ENCODE data around the gene RAB7A.

RAB7A gene

GRCh38 chr3:128726023-128727016 lies at the start of gene RAB7A:
RAB7A (plus strand) TSS chr3:128726183; CDS start chr3:128795368, 69,185 bp downstream.
- TF ChIP-seq Cebpa-rat (IDR thresholded peaks at IDR 0.05) = peak; percentile 77
- Histone ChIP-seq H3K4me2 (peak within 1 kb of the TSS; percentile 82), H3K4me1 (peaks cover 46% of the 10 kb centered on the region)

DNA sequence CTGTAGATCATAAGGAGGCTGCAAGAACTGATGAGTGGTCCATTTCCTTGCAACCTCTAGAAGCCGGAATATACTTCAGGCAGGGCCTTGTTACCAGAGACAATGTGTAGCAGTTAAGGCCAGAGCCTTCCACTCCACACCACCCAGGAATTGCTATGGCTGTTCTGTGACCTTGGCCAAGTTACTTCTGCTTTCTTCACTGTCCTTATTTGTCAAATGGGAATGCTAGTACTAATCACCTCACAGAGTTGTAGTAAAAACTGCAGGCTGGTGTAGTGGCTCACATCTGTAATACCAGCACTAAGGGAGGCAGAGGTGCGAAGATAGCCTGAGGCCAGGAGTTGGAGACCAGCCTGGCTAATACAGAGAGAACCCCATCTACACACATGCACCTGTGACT lies 46.6 kb upstream of the RAB7A start:
- Histone ChIP-seq H3K4me1 (peaks cover 30% of the 10 kb centered on the region), H4K20me1 (no peaks in the 10 kb centered on the region), H3K4me3 (no peak overlapping the region), H3K27ac (no peak overlapping the region), H3K36me3 (no peaks in the 10 kb centered on the region), H3K9ac (no peak overlapping the region), H3K9me3 (no peaks in the 10 kb centered on the region), H3K4me2 (peak overlapping the region; percentile 90; the same call in 1 of the 2 replicates), H3K27me3 (no peaks in the 10 kb centered on the region)
- TF ChIP-seq Cebpa-rat (IDR thresholded peaks at IDR 0.05) = no peak

More at GRCh38 chr3:128726023-128727016, at the start of gene RAB7A:
- H3K27ac ChIP-seq = peak within 1 kb of the TSS; percentile 95
- H3K36me3 ChIP-seq = peaks cover 12% of the 10 kb centered on the region; the same call in 1 of the 2 replicates
- H4K20me1 ChIP-seq = peaks cover 52% of the 10 kb centered on the region
- H3K27me3 ChIP-seq = no peaks in the 10 kb centered on the region
- peak within 1 kb of the TSS; percentile 96 for H3K9ac ChIP-seq
- H3K4me3 ChIP-seq = peak within 1 kb of the TSS; percentile 96
- no peaks in the 10 kb centered on the region for H3K9me3 ChIP-seq

GRCh38 chr3:128680603-128681368 lies 45.2 kb upstream of the RAB7A start:
- Histone ChIP-seq H3K9me3 (no peaks in the 10 kb centered on the region), H4K20me1 (no peaks in the 10 kb centered on the region), H3K27me3 (no peaks in the 10 kb centered on the region), H3K27ac (peak overlapping the region; percentile 98), H3K4me1 (peaks cover 33% of the 10 kb centered on the region), H3K4me2 (peak overlapping the region; percentile 90), H3K4me3 (peak overlapping the region; percentile 74), H3K36me3 (no peaks in the 10 kb centered on the region), H3K9ac (peak overlapping the region; percentile 94)
- no peak for TF ChIP-seq Cebpa-rat (IDR thresholded peaks at IDR 0.05)

DNA sequence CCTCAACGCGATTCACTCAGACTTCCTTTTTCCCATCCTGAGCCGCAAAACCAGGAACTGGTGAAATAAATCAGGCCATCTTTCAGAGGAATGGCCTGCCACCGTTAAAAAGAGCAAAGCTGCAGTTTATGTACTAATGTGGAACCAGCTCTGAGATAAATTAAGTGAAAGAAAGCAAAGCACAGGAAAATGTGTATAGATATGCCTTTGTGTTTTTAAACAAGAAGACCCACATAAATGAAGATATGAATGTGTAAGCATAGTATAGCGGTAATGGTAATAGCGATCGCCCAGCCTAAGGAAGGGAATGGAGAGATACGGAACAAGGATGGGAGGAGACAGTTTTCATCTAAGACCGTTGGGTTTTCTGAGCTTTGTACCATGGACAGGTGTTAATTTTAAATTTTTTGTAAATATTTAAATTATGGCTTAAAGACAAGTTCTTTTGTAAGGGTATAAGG lies 44.6 kb upstream of the RAB7A start:
- no peaks in the 10 kb centered on the region for H3K36me3 ChIP-seq
- no peaks in the 10 kb centered on the region for H3K27me3 ChIP-seq
- TF ChIP-seq Cebpa-rat (IDR thresholded peaks at IDR 0.05) = no peak
- peak overlapping the region; percentile 90 for H3K4me2 ChIP-seq
- no peaks in the 10 kb centered on the region for H4K20me1 ChIP-seq
- H3K9me3 ChIP-seq = no peaks in the 10 kb centered on the region
- peak overlapping the region; percentile 74 for H3K4me3 ChIP-seq
- peaks cover 39% of the 10 kb centered on the region for H3K4me1 ChIP-seq
- peak overlapping the region; percentile 94 for H3K9ac ChIP-seq
- peak overlapping the region; percentile 98 for H3K27ac ChIP-seq

- no peaks in the 10 kb centered on the region for H3K27me3 ChIP-seq
These were observed 42.0 kb upstream of the RAB7A start for GRCh38 chr3:128683957-128684356.

DNA sequence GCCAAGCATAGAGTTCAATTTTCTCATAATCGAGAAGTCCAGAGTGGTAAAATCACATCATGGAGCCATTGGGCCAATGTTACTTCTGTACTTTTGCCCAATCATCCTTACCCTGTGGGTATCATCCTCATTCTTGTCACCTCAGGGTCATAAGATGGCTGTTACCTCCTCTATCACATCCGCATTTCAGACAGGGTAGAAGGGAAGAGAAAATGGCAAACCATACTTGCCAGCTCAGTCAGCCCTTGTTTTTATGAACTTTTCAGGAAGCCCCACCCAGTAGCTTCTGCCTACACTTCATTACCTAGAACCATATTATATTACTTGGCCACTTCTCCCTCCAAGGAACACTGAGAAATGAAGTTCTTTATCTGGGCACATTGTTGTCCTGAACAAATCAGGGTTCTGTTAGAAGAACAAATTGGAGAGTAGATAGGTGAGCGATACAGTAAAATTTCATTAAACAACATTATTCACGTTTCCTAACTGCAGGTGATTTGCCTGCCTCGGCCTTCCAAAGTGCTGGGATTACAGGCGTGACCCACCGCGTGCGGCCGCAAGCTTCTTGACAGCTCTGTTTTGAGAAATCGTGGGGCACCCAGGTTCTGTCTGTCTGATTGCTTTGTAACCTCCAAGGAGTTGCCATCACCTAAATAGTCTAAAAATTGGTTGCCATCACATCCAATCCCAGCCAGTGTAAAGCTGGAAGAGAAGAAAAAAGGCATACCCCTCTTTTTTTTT lies 40.8 kb upstream of the RAB7A start:
- Histone ChIP-seq H3K9me3 (no peaks in the 10 kb centered on the region), H3K4me3 (no peak overlapping the region), H3K4me1 (peaks cover 48% of the 10 kb centered on the region), H3K27me3 (no peaks in the 10 kb centered on the region), H3K9ac (no peak overlapping the region), H3K4me2 (no peak overlapping the region), H3K36me3 (no peaks in the 10 kb centered on the region), H3K27ac (no peak overlapping the region), H4K20me1 (no peaks in the 10 kb centered on the region)
- no peak for TF ChIP-seq Cebpa-rat (IDR thresholded peaks at IDR 0.05)

More at GRCh38 chr3:128683957-128684356, 42.0 kb upstream of the RAB7A start:
- peaks cover 53% of the 10 kb centered on the region for H3K4me1 ChIP-seq
- peak overlapping the region; percentile 21 for H3K4me2 ChIP-seq
- no peak for TF ChIP-seq Cebpa-rat (IDR thresholded peaks at IDR 0.05)
- no peaks in the 10 kb centered on the region for H4K20me1 ChIP-seq
- H3K9ac ChIP-seq = no peak overlapping the region
- H3K9me3 ChIP-seq = no peaks in the 10 kb centered on the region
- H3K27ac ChIP-seq = 0 out of 2 replicates have a peak overlapping the region, but pooled peaks have one; percentile 3
- H3K36me3 ChIP-seq = no peaks in the 10 kb centered on the region
- no peak overlapping the region for H3K4me3 ChIP-seq

GRCh38 chr3:128686465-128686864 lies 39.5 kb upstream of the RAB7A start:
- Histone ChIP-seq H3K27me3 (no peaks in the 10 kb centered on the region), H3K4me2 (peak overlapping the region; percentile 46), H3K27ac (no peak overlapping the region), H4K20me1 (no peaks in the 10 kb centered on the region), H3K9ac (no peak overlapping the region), H3K36me3 (no peaks in the 10 kb centered on the region), H3K4me3 (no peak overlapping the region), H3K9me3 (no peaks in the 10 kb centered on the region), H3K4me1 (peaks cover 42% of the 10 kb centered on the region)
- 0 out of 2 replicates have a peak, but pooled peaks have one; percentile 16 for TF ChIP-seq Cebpa-rat (IDR thresholded peaks at IDR 0.05)

DNA sequence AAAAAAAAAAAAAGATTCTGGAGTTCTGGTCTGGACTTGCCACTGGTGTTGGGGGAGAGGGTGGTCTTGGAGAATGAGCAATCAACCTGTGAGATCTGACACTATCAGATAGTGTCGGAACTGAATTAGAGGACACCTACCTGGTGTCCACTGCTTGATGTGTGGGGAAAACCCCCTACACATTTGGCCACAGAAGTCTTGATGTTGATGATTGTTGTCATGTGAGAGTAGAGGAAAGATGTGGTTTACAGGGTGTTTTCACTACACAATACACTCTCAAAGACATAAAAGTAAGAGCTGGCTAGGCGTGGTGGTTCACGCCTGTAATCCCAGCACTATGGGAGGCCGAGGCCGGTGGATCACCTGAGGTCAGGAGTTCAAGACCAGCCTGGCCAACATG lies 36.9 kb upstream of the RAB7A start:
- Histone ChIP-seq H4K20me1 (no peaks in the 10 kb centered on the region), H3K27me3 (no peaks in the 10 kb centered on the region), H3K9me3 (no peaks in the 10 kb centered on the region)

GRCh38 chr3:128693696-128694095 lies 32.3 kb upstream of the RAB7A start:
- Histone ChIP-seq H4K20me1 (no peaks in the 10 kb centered on the region), H3K9ac (no peak overlapping the region), H3K9me3 (no peaks in the 10 kb centered on the region), H3K4me1 (peaks cover 19% of the 10 kb centered on the region; the same call in 1 of the 2 replicates), H3K4me3 (no peak overlapping the region), H3K27ac (no peak overlapping the region), H3K4me2 (no peak overlapping the region), H3K27me3 (0 out of 2 replicates have a peak, but pooled peaks cover 5% of the 10 kb centered on the region), H3K36me3 (no peaks in the 10 kb centered on the region)
- no peak for TF ChIP-seq Cebpa-rat (IDR thresholded peaks at IDR 0.05)

More for the DNA sequence above, 36.9 kb upstream of the RAB7A start:
- no peak overlapping the region for H3K27ac ChIP-seq
- TF ChIP-seq Cebpa-rat (IDR thresholded peaks at IDR 0.05) = no peak
- no peaks in the 10 kb centered on the region for H3K36me3 ChIP-seq
- no peak overlapping the region for H3K9ac ChIP-seq
- peaks cover 28% of the 10 kb centered on the region for H3K4me1 ChIP-seq
- no peak overlapping the region for H3K4me3 ChIP-seq
- H3K4me2 ChIP-seq = no peak overlapping the region
